Measurements from ENCODE around the gene ARFGAP2. TPM values are rescaled to one million over a fixed set of nuclear protein-coding genes. Genes with fewer than 3 reads are reported as not detected.

Gene ARFGAP2
- total and polyA plus RNA-seq, 2 donors (not counting 3 experiments of a cell fraction or from before 2014, with no cell fraction given), result 78.9 to 108 TPM

GRCh38 chr11:47136327-47136726 is 40.4 kb downstream of the ARFGAP2 start:
- H3K27ac ChIP-seq (ENCODE audit: insufficient read depth, low read depth, low read length), result no peak overlapping the region
- intact Hi-C loops (cut with micrococcal nuclease), result no loop called here
- no peak overlapping the region for H3K9ac ChIP-seq (replicated peaks; ENCODE audit: extremely low read depth, insufficient read depth, low read length)
- ChIA-PET POLR2A (no interaction called here), CTCF (no interaction called here)
- TF ChIP-seq JUN (IDR thresholded peaks at IDR 0.05; ENCODE audit: borderline replicate concordance, insufficient read depth, insufficient read length, low read depth), result no peak
- no peak for TF ChIP-seq FOS (IDR thresholded peaks at IDR 0.05; ENCODE audit: borderline replicate concordance, insufficient read depth, low read length)
- no peak for TF ChIP-seq CTCF (IDR thresholded peaks at IDR 0.05; ENCODE audit: extremely low read depth in 1 of 2, insufficient read depth in 1 of 2, low read depth in 1 of 2, low read length in 2 of 2)
- no peak for TF ChIP-seq MAX (IDR thresholded peaks at IDR 0.05; ENCODE audit: insufficient read depth, insufficient read length)
- TF ChIP-seq POLR2AphosphoS5 (IDR thresholded peaks at IDR 0.05; ENCODE audit: insufficient read depth, low read depth, low read length), result no peak
- no peak for TF ChIP-seq MYC (IDR thresholded peaks at IDR 0.05; ENCODE audit: low read depth, low read length)
- TF ChIP-seq EZH2 (IDR thresholded peaks at IDR 0.05; ENCODE audit: borderline replicate concordance, low read depth, low read length, severe bottlenecking), result no peak
- no peak for TF ChIP-seq GATA2 (IDR thresholded peaks at IDR 0.05; ENCODE audit: insufficient read depth, insufficient read length, low read depth, low read length)
- TF ChIP-seq POLR2A (IDR thresholded peaks at IDR 0.05; ENCODE audit: low read depth, low read length), result no peak
- H3K36me3 ChIP-seq (ENCODE audit: control insufficient read depth in 2 of 2, extremely low read depth in 1 of 2, insufficient read depth in 2 of 2, low read length in 2 of 2), result no peaks in the 10 kb centered on the region
- no peak for FAIRE-seq
- no peak for DNase-seq (ENCODE audit: low read depth, low spot score)
- no peaks in the 10 kb centered on the region for H4K20me1 ChIP-seq (replicated peaks; ENCODE audit: control insufficient read depth, extremely low read depth, insufficient read depth, low read length)
- H3K79me2 ChIP-seq (ENCODE audit: control insufficient read depth, insufficient read depth, low read length), result no peaks in the 10 kb centered on the region
- H3K9me3 ChIP-seq (replicated peaks; ENCODE audit: control insufficient read depth, insufficient read depth, low read length), result no peaks in the 10 kb centered on the region
- H3K27me3 ChIP-seq (ENCODE audit: control insufficient read depth in 2 of 2, insufficient read depth in 2 of 2, low read length in 2 of 2), result no peaks in the 10 kb centered on the region
- no peak overlapping the region for H3K4me2 ChIP-seq (ENCODE audit: insufficient read depth, low read length)
- no peaks in the 10 kb centered on the region for H3K4me1 ChIP-seq (ENCODE audit: control insufficient read depth, extremely low read depth, insufficient read depth, low read length)
- no peaks in the 10 kb centered on the region for H3K9me1 ChIP-seq (replicated peaks; ENCODE audit: control insufficient read depth, extremely low read depth, insufficient read depth, low read length)
- dilution Hi-C loops (cut with MboI; ENCODE audit: extremely low pct_ligation_motif_present, low sequenced_read_pairs), result no loop called here
- H2AFZ ChIP-seq (ENCODE audit: low read depth, low read length), result no peak overlapping the region
- H3K4me3 ChIP-seq (replicated peaks in 1 of 3; ENCODE audit: insufficient read depth in 1 of 3, low read depth in 1 of 3, low read length in 3 of 3), result no peak overlapping the region
- no TSS peak for BruUV-seq (replicated peaks)
